GDM1 (cell line): ENCODE results near the gene AUTS2.

Experiments used
- DNase-seq: peaks from one replicate; lab custom pipeline; 2025; lab: John Stamatoyannopoulos, UW

The AUTS2 gene

GRCh38 chr7:69939317-69939716, 341.0 kb downstream of the AUTS2 start:
- DNase-seq, result no peak

GRCh38 chr7:69941077-69941651, 342.9 kb downstream of the AUTS2 start:
- no peak for DNase-seq

GRCh38 chr7:69942573-69942972, 344.3 kb downstream of the AUTS2 start:
- no peak for DNase-seq

GRCh38 chr7:69946901-69947300, 348.6 kb downstream of the AUTS2 start:
- DNase-seq, result no peak

- no peak for DNase-seq
These were observed 349.7 kb downstream of the AUTS2 start for GRCh38 chr7:69947998-69948397.

GRCh38 chr7:69949122-69949521, 350.8 kb downstream of the AUTS2 start:
- no peak for DNase-seq

- DNase-seq, result no peak
These were observed 353.2 kb downstream of the AUTS2 start for GRCh38 chr7:69951458-69951857.

GRCh38 chr7:69953136-69954067, 355.1 kb downstream of the AUTS2 start:
- no peak for DNase-seq

GRCh38 chr7:69956541-69956940, 358.3 kb downstream of the AUTS2 start:
- no peak for DNase-seq

- DNase-seq, result no peak
These were observed 359.4 kb downstream of the AUTS2 start for GRCh38 chr7:69957661-69958060.

- no peak for DNase-seq
These were observed 361.7 kb downstream of the AUTS2 start for GRCh38 chr7:69959789-69960499.

- DNase-seq, result no peak
These were observed 363.2 kb downstream of the AUTS2 start for GRCh38 chr7:69961436-69961835.

- no peak for DNase-seq
These were observed 364.2 kb downstream of the AUTS2 start for GRCh38 chr7:69962186-69963065.

- DNase-seq, result no peak
These were observed 365.1 kb downstream of the AUTS2 start for GRCh38 chr7:69963393-69963792.

- DNase-seq, result no peak
These were observed 368.7 kb downstream of the AUTS2 start for GRCh38 chr7:69966766-69967591.

GRCh38 chr7:69967689-69968450, 369.6 kb downstream of the AUTS2 start:
- DNase-seq, result no peak

- no peak for DNase-seq
These were observed 370.8 kb downstream of the AUTS2 start for GRCh38 chr7:69968969-69969556.

- no peak for DNase-seq
These were observed 383.4 kb downstream of the AUTS2 start for GRCh38 chr7:69981646-69982045.

GRCh38 chr7:69982197-69982596, 383.9 kb downstream of the AUTS2 start:
- DNase-seq, result no peak

GRCh38 chr7:69989551-69989950, 391.3 kb downstream of the AUTS2 start:
- DNase-seq, result no peak
